GM20000 (cell line): ENCODE results near the gene KRT24.
"Not testable (repeated sequence)": the region's sequence is repeated elsewhere in the genome, so short reads cannot be mapped to it uniquely, and the experiment has no call there.

Experiments
- DNase-seq: peaks from one replicate; pipeline ENCODE4 v3.0.0; 2012; ENCODE audit warnings: low spot score
- CTCF ChIP-seq: IDR thresholded peaks from 2 replicates; pipeline ENCODE4 v1.5.1; 2012; ENCODE audit warnings: mild to moderate bottlenecking, control low read depth; ENCODE audit errors: extremely low read depth, missing control alignments

KRT24 gene

GRCh38 chr17:40703652-40704051 lies at the start of gene KRT24:
TSS of gene KRT24 (minus strand) at chr17:40703752. CDS start at chr17:40703693, 59 bp downstream.
- no peak for DNase-seq
- no peak for TF ChIP-seq CTCF

GRCh38 chr17:40751065-40751464 lies 47.5 kb upstream of the KRT24 start:
- TF ChIP-seq CTCF, result no peak
- no peak for DNase-seq

GRCh38 chr17:40750391-40750790 lies 46.8 kb upstream of the KRT24 start:
- TF ChIP-seq CTCF, result no peak
- DNase-seq, result no peak

GRCh38 chr17:40748666-40749065 lies 45.1 kb upstream of the KRT24 start:
- not testable (repeated sequence) for DNase-seq

- no peak for TF ChIP-seq CTCF
- no peak for DNase-seq
These were observed 35.0 kb upstream of the KRT24 start for GRCh38 chr17:40738553-40738952.

GRCh38 chr17:40735016-40735415 lies 31.5 kb upstream of the KRT24 start:
- TF ChIP-seq CTCF, result no peak

GRCh38 chr17:40734018-40734417 lies 30.5 kb upstream of the KRT24 start:
- TF ChIP-seq CTCF, result no peak
- DNase-seq, result no peak

More at GRCh38 chr17:40735016-40735415, 31.5 kb upstream of the KRT24 start:
- DNase-seq, result no peak

GRCh38 chr17:40730970-40731369 lies 27.4 kb upstream of the KRT24 start:
- no peak for DNase-seq
- no peak for TF ChIP-seq CTCF
